Activated T-helper 17 cell treated with anti-CD3 and anti-CD28 coated beads, Interleukin-2, amount 50 U/mL, for 72 hours (primary cell): Measurements from ENCODE around the gene AGPS. TPM values are rescaled to one million over a fixed set of nuclear protein-coding genes. Genes with fewer than 3 reads are reported as not detected.
A peak's percentile ranks its signal among the peaks of the same experiment; 100 is the strongest.
"Not testable (repeated sequence)": the region's sequence is repeated elsewhere in the genome, so short reads cannot be mapped to it uniquely, and the experiment has no call there.

Experiments
- ATAC-seq: fragments of 150-1000 bp; cut with Tn5 transposase; replicated peaks from 2 replicates; pipeline ENCODE4 v1.10.0; 2021; ENCODE audit warnings: mild to moderate bottlenecking, moderate library complexity
- H3K27ac Mint-ChIP-seq: one replicate; pipeline ENCODE4 v1.8.0; 2022; ENCODE audit warnings: mixed read lengths
- H3K27me3 Mint-ChIP-seq: one replicate; pipeline ENCODE4 v1.8.0; 2022; ENCODE audit warnings: mixed read lengths
- H3K36me3 Mint-ChIP-seq: one replicate; pipeline ENCODE4 v1.8.0; 2022; ENCODE audit warnings: low read depth, mild to moderate bottlenecking, mixed read lengths
- H3K4me1 Mint-ChIP-seq: one replicate; pipeline ENCODE4 v1.8.0; 2022; ENCODE audit warnings: mixed read lengths
- H3K4me3 Mint-ChIP-seq: one replicate; pipeline ENCODE4 v1.8.0; 2022; ENCODE audit warnings: mild to moderate bottlenecking, mixed read lengths
- H3K9me3 Mint-ChIP-seq: one replicate; pipeline ENCODE4 v1.8.0; 2022; ENCODE audit warnings: mixed read lengths
- total RNA-seq, 2 donors: library from RNA; stranded (reverse); gene quantifications; one replicate each; pipeline ENCODE4 v1.2.3, GENCODE V29; 2022

The AGPS gene
- total RNA-seq, 2 donors from 2014 or later, result 31.4 to 70.0 TPM

- peaks cover 26% of the 10 kb centered on the region for H3K36me3 Mint-ChIP-seq
- not testable (repeated sequence) for H3K4me3 Mint-ChIP-seq, H3K4me1 Mint-ChIP-seq, H3K9me3 Mint-ChIP-seq, H3K27ac Mint-ChIP-seq, ATAC-seq, H3K27me3 Mint-ChIP-seq
Measured at GRCh38 chr2:177485657-177486056, 93.1 kb downstream of the AGPS start.

GRCh38 chr2:177489719-177490301 lies 97.2 kb downstream of the AGPS start:
- Mint-ChIP-seq H3K36me3 (peaks cover 36% of the 10 kb centered on the region), H3K27ac (no peak overlapping the region), H3K4me3 (no peak overlapping the region), H3K9me3 (no peaks in the 10 kb centered on the region), H3K27me3 (no peaks in the 10 kb centered on the region), H3K4me1 (no peaks in the 10 kb centered on the region)
- ATAC-seq, result no peak

GRCh38 chr2:177495945-177496344 lies 103.4 kb downstream of the AGPS start:
- ATAC-seq, result no peak
- H3K27me3 Mint-ChIP-seq, result no peaks in the 10 kb centered on the region
- peaks cover 57% of the 10 kb centered on the region for H3K36me3 Mint-ChIP-seq
- H3K9me3 Mint-ChIP-seq, result no peaks in the 10 kb centered on the region
- H3K4me1 Mint-ChIP-seq, result peaks cover under 1% of the 10 kb centered on the region
- H3K4me3 Mint-ChIP-seq, result no peak overlapping the region
- H3K27ac Mint-ChIP-seq, result no peak overlapping the region

GRCh38 chr2:177496921-177497320 lies 104.3 kb downstream of the AGPS start:
- Mint-ChIP-seq H3K27me3 (no peaks in the 10 kb centered on the region), H3K27ac (no peak overlapping the region), H3K9me3 (no peaks in the 10 kb centered on the region), H3K36me3 (peaks cover 59% of the 10 kb centered on the region), H3K4me3 (no peak overlapping the region), H3K4me1 (peaks cover 5% of the 10 kb centered on the region)
- no peak for ATAC-seq

- H3K27ac Mint-ChIP-seq, result peak overlapping the region; percentile 75
Measured at GRCh38 chr2:177501186-177501585, 108.6 kb downstream of the AGPS start.

GRCh38 chr2:177506505-177506904 lies 113.9 kb downstream of the AGPS start:
- ATAC-seq, result no peak
- Mint-ChIP-seq H3K9me3 (no peaks in the 10 kb centered on the region), H3K4me3 (no peak overlapping the region), H3K27me3 (no peaks in the 10 kb centered on the region), H3K27ac (no peak overlapping the region), H3K4me1 (no peaks in the 10 kb centered on the region), H3K36me3 (peaks cover 92% of the 10 kb centered on the region)

More at GRCh38 chr2:177501186-177501585, 108.6 kb downstream of the AGPS start:
- Mint-ChIP-seq H3K9me3 (no peaks in the 10 kb centered on the region), H3K36me3 (peaks cover 77% of the 10 kb centered on the region), H3K4me1 (peaks cover 5% of the 10 kb centered on the region), H3K4me3 (no peak overlapping the region), H3K27me3 (no peaks in the 10 kb centered on the region)
- ATAC-seq, result peak; percentile 76

GRCh38 chr2:177506998-177507397 lies 114.4 kb downstream of the AGPS start:
- Mint-ChIP-seq H3K9me3 (no peaks in the 10 kb centered on the region), H3K4me1 (no peaks in the 10 kb centered on the region), H3K27me3 (no peaks in the 10 kb centered on the region), H3K27ac (no peak overlapping the region), H3K4me3 (no peak overlapping the region), H3K36me3 (peaks cover 94% of the 10 kb centered on the region)
- no peak for ATAC-seq

- ATAC-seq, result no peak
- no peak overlapping the region for H3K4me3 Mint-ChIP-seq
- H3K27me3 Mint-ChIP-seq, result no peaks in the 10 kb centered on the region
- H3K27ac Mint-ChIP-seq, result no peak overlapping the region
- H3K4me1 Mint-ChIP-seq, result no peaks in the 10 kb centered on the region
- no peaks in the 10 kb centered on the region for H3K9me3 Mint-ChIP-seq
- H3K36me3 Mint-ChIP-seq, result peaks cover 75% of the 10 kb centered on the region
Measured at GRCh38 chr2:177516824-177517544, 124.4 kb downstream of the AGPS start.

GRCh38 chr2:177518754-177519153 lies 126.2 kb downstream of the AGPS start:
- H3K36me3 Mint-ChIP-seq, result peaks cover 78% of the 10 kb centered on the region
- H3K27me3 Mint-ChIP-seq, result no peaks in the 10 kb centered on the region
- no peak overlapping the region for H3K4me3 Mint-ChIP-seq
- no peak for ATAC-seq
- no peaks in the 10 kb centered on the region for H3K9me3 Mint-ChIP-seq
- no peak overlapping the region for H3K27ac Mint-ChIP-seq
- no peaks in the 10 kb centered on the region for H3K4me1 Mint-ChIP-seq

- Mint-ChIP-seq H3K36me3 (peaks cover 78% of the 10 kb centered on the region), H3K4me3 (no peak overlapping the region)
Measured at GRCh38 chr2:177519534-177520115, 127.1 kb downstream of the AGPS start.

GRCh38 chr2:177520324-177520723 lies 127.8 kb downstream of the AGPS start:
- Mint-ChIP-seq H3K27ac (peak overlapping the region; percentile 15), H3K27me3 (no peaks in the 10 kb centered on the region), H3K36me3 (peaks cover 78% of the 10 kb centered on the region), H3K9me3 (no peaks in the 10 kb centered on the region), H3K4me3 (no peak overlapping the region), H3K4me1 (no peaks in the 10 kb centered on the region)
- no peak for ATAC-seq

More at GRCh38 chr2:177519534-177520115, 127.1 kb downstream of the AGPS start:
- no peaks in the 10 kb centered on the region for H3K27me3 Mint-ChIP-seq
- no peaks in the 10 kb centered on the region for H3K4me1 Mint-ChIP-seq
- H3K27ac Mint-ChIP-seq, result peak overlapping the region; percentile 15
- ATAC-seq, result no peak
- H3K9me3 Mint-ChIP-seq, result no peaks in the 10 kb centered on the region

- Mint-ChIP-seq H3K27ac (no peak overlapping the region), H3K4me3 (no peak overlapping the region), H3K36me3 (peaks cover 72% of the 10 kb centered on the region), H3K4me1 (no peaks in the 10 kb centered on the region), H3K9me3 (no peaks in the 10 kb centered on the region), H3K27me3 (no peaks in the 10 kb centered on the region)
- ATAC-seq, result no peak
Measured at GRCh38 chr2:177523781-177524180, 131.2 kb downstream of the AGPS start.

- Mint-ChIP-seq H3K4me1 (no peaks in the 10 kb centered on the region), H3K9me3 (no peaks in the 10 kb centered on the region), H3K36me3 (peaks cover 63% of the 10 kb centered on the region), H3K27me3 (no peaks in the 10 kb centered on the region), H3K4me3 (no peak overlapping the region), H3K27ac (no peak overlapping the region)
- no peak for ATAC-seq
Measured at GRCh38 chr2:177525351-177525924, 132.9 kb downstream of the AGPS start.

GRCh38 chr2:177528351-177528933 lies 135.9 kb downstream of the AGPS start:
- H3K27ac Mint-ChIP-seq, result no peak overlapping the region
- H3K4me3 Mint-ChIP-seq, result no peak overlapping the region
- no peak for ATAC-seq
- peaks cover 37% of the 10 kb centered on the region for H3K36me3 Mint-ChIP-seq
- no peaks in the 10 kb centered on the region for H3K4me1 Mint-ChIP-seq
- H3K9me3 Mint-ChIP-seq, result no peaks in the 10 kb centered on the region
- no peaks in the 10 kb centered on the region for H3K27me3 Mint-ChIP-seq
